BLaER1 treated with 17β-estradiol and CSF1 and Interleukin-3, amounts not matched to agents 10 nM and 100 nM (cell line): ENCODE measurements around the gene ARL3.

Source experiments
- H3K27ac ChIP-seq, 11 experiments: shearing (Covaris generic); formaldehyde crosslinking; 2 replicates each; pipeline ENCODE4 v1.8.1; 2022
- H3K27me3 ChIP-seq, 11 experiments: shearing (Covaris generic); formaldehyde crosslinking; 2 replicates each; pipeline ENCODE4 v1.8.1; 2022
- H3K36me3 ChIP-seq, 11 experiments: shearing (Covaris generic); formaldehyde crosslinking; 2 replicates each; pipeline ENCODE4 v1.8.1; 2022
- H3K4me1 ChIP-seq, 10 experiments: shearing (Covaris generic); formaldehyde crosslinking; 2 replicates each; pipeline ENCODE4 v1.8.1; 2022
- H3K4me2 ChIP-seq, 11 experiments: shearing (Covaris generic); formaldehyde crosslinking; 2 replicates each; pipeline ENCODE4 v1.8.1; 2022
- H3K4me3 ChIP-seq, 10 experiments: shearing (Covaris generic); formaldehyde crosslinking; 2 replicates each; pipeline ENCODE4 v1.8.1; 2022
- H3K9ac ChIP-seq, 11 experiments: shearing (Covaris generic); formaldehyde crosslinking; 2 replicates each; pipeline ENCODE4 v1.8.1; 2022
- H3K9me3 ChIP-seq, 11 experiments: shearing (Covaris generic); formaldehyde crosslinking; replicated peaks in 1 of 11; 2 replicates each; pipeline ENCODE4 v1.8.1; 2022
- H4K20me1 ChIP-seq, 11 experiments: shearing (Covaris generic); formaldehyde crosslinking; 2 replicates each; pipeline ENCODE4 v1.8.1; 2022
- Cebpa-rat ChIP-seq, 11 experiments: shearing (Covaris generic); IDR thresholded peaks; 2 replicates each; pipeline ENCODE4 v1.8.1; 2022

Gene ARL3

DNA sequence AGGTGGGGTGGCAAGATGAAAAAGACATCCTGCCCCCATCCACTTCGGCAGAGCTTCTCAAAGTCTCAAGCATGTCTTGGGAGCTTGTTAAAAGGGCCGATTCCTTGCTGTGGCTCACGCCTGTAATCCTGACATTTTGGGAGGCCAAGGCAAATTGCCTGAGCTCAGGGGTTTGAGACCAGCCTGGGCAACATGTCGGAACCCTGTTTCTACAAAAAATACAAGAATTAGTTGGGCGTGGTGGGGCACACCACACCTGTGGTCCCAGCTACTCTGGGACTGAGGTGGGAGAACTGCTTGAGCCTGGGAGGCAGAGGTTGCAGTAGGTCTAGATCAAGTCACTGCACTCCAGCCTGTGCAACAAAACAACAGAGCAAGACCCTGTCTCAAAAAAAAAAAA lies 55.4 kb downstream of the ARL3 start:
- Histone ChIP-seq H3K4me2 (peak overlapping the region; percentile 21 to 66 (median 50); a peak in 16 of 22 replicates), H3K36me3 (peaks cover 54 to 56% (median 56%) of the 10 kb centered on the region in 11 experiments), H4K20me1 (peaks cover 48 to 73% (median 71%) of the 10 kb centered on the region in 11 experiments), H3K4me3 (no peak overlapping the region), H3K27ac (peak overlapping the region in 2 of 11 experiments; percentile 13 to 87; a peak in 2 of 22 replicates), H3K4me1 (peaks cover 66 to 96% (median 78%) of the 10 kb centered on the region in 10 experiments), H3K9ac (peak overlapping the region in 2 of 11 experiments; percentile 13 to 45; a peak in 1 of 22 replicates), H3K9me3 (no peaks in the 10 kb centered on the region), H3K27me3 (no peaks in the 10 kb centered on the region)
- TF ChIP-seq Cebpa-rat (IDR thresholded peaks at IDR 0.05) = no peak

GRCh38 chr10:102657984-102658724 lies 56.0 kb downstream of the ARL3 start:
- no peak for TF ChIP-seq Cebpa-rat (IDR thresholded peaks at IDR 0.05)
- peak overlapping the region in 7 of 11 experiments; percentile 1 to 45 (median 13); a peak in 3 of 22 replicates for H3K9ac ChIP-seq
- no peak overlapping the region for H3K4me3 ChIP-seq
- H3K36me3 ChIP-seq = peaks cover 61 to 63% (median 62%) of the 10 kb centered on the region in 11 experiments
- H3K4me1 ChIP-seq = peaks cover 68 to 96% (median 83%) of the 10 kb centered on the region in 10 experiments
- peak overlapping the region in 6 of 11 experiments; percentile 0 to 87 (median 14); a peak in 5 of 22 replicates for H3K27ac ChIP-seq
- H3K9me3 ChIP-seq = no peaks in the 10 kb centered on the region
- H3K27me3 ChIP-seq = no peaks in the 10 kb centered on the region
- peaks cover 55 to 79% (median 77%) of the 10 kb centered on the region in 11 experiments for H4K20me1 ChIP-seq
- H3K4me2 ChIP-seq = peak overlapping the region; percentile 21 to 66 (median 50); a peak in 21 of 22 replicates

GRCh38 chr10:102657451-102657850 lies 56.7 kb downstream of the ARL3 start:
- Histone ChIP-seq H4K20me1 (peaks cover 62 to 87% (median 84%) of the 10 kb centered on the region in 11 experiments), H3K36me3 (peaks cover 68 to 70% (median 69%) of the 10 kb centered on the region in 11 experiments), H3K27ac (peak overlapping the region in 4 of 11 experiments; percentile 7 to 28 (median 14); a peak in 4 of 22 replicates)

GRCh38 chr10:102656791-102657371 lies 57.3 kb downstream of the ARL3 start:
- peaks cover 69 to 97% (median 83%) of the 10 kb centered on the region in 10 experiments for H3K4me1 ChIP-seq
- H3K27ac ChIP-seq = peak overlapping the region in 1 of 11 experiments; percentile 28; a peak in 1 of 22 replicates
- H3K9ac ChIP-seq = peak overlapping the region in 1 of 11 experiments; percentile 18; a peak in 2 of 22 replicates
- no peaks in the 10 kb centered on the region for H3K27me3 ChIP-seq
- peak overlapping the region in 10 of 11 experiments; percentile 21 to 66 (median 46); a peak in 16 of 22 replicates for H3K4me2 ChIP-seq
- H3K9me3 ChIP-seq = no peaks in the 10 kb centered on the region
- no peak overlapping the region for H3K4me3 ChIP-seq
- peaks cover 68 to 76% (median 75%) of the 10 kb centered on the region in 11 experiments for H3K36me3 ChIP-seq
- H4K20me1 ChIP-seq = peaks cover 67 to 92% (median 90%) of the 10 kb centered on the region in 11 experiments
- no peak for TF ChIP-seq Cebpa-rat (IDR thresholded peaks at IDR 0.05)

More at GRCh38 chr10:102657451-102657850, 56.7 kb downstream of the ARL3 start:
- peaks cover 69 to 97% (median 83%) of the 10 kb centered on the region in 10 experiments for H3K4me1 ChIP-seq
- no peaks in the 10 kb centered on the region for H3K27me3 ChIP-seq
- H3K9ac ChIP-seq = peak overlapping the region in 6 of 11 experiments; percentile 1 to 44 (median 24); a peak in 5 of 22 replicates
- no peak overlapping the region for H3K4me3 ChIP-seq
- no peaks in the 10 kb centered on the region for H3K9me3 ChIP-seq
- TF ChIP-seq Cebpa-rat (IDR thresholded peaks at IDR 0.05) = no peak
- H3K4me2 ChIP-seq = peak overlapping the region; percentile 21 to 66 (median 50); a peak in 21 of 22 replicates

DNA sequence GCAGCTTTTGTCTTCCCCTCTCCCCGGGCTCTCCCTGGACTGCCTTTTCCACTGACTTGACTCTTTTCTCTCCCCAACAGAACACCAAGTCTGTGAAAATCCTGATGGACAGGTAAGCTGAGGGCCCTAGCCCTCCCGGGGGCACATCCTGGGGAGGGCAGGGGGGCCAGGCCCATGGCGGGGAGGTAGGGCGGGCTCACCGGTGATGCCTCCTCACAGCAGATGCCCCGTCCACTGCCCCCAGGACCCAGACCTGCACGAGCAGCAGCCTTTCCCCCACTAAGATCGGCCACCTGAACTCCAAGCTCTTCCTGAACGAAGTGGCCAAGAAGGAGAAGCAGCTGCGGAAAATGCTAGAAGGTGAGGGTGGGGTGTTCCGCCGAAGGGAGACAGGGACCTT lies 58.2 kb downstream of the ARL3 start:
- no peak for TF ChIP-seq Cebpa-rat (IDR thresholded peaks at IDR 0.05)
- no peak overlapping the region for H3K4me3 ChIP-seq
- peaks cover 76 to 100% (median 97%) of the 10 kb centered on the region in 11 experiments for H4K20me1 ChIP-seq
- peaks cover 68 to 84% (median 83%) of the 10 kb centered on the region in 11 experiments for H3K36me3 ChIP-seq
- H3K27ac ChIP-seq = no peak overlapping the region
- H3K4me2 ChIP-seq = no peak overlapping the region; a peak in 1 of 22 replicates
- H3K4me1 ChIP-seq = peaks cover 69 to 97% (median 83%) of the 10 kb centered on the region in 10 experiments
- no peaks in the 10 kb centered on the region for H3K27me3 ChIP-seq
- H3K9ac ChIP-seq = no peak overlapping the region
- no peaks in the 10 kb centered on the region for H3K9me3 ChIP-seq

- Histone ChIP-seq H3K27ac (no peak overlapping the region), H3K9ac (no peak overlapping the region), H3K4me3 (no peak overlapping the region), H3K36me3 (peaks cover 68 to 94% (median 85%) of the 10 kb centered on the region in 11 experiments), H3K9me3 (no peaks in the 10 kb centered on the region), H3K4me2 (peak overlapping the region in 2 of 11 experiments; percentile 9 to 32; a peak in 2 of 22 replicates), H3K27me3 (no peaks in the 10 kb centered on the region), H3K4me1 (peaks cover 69 to 97% (median 83%) of the 10 kb centered on the region in 10 experiments), H4K20me1 (peaks cover 87 to 100% (median 97%) of the 10 kb centered on the region in 11 experiments)
- no peak for TF ChIP-seq Cebpa-rat (IDR thresholded peaks at IDR 0.05)
These were observed 59.2 kb downstream of the ARL3 start for GRCh38 chr10:102654969-102655368.

DNA sequence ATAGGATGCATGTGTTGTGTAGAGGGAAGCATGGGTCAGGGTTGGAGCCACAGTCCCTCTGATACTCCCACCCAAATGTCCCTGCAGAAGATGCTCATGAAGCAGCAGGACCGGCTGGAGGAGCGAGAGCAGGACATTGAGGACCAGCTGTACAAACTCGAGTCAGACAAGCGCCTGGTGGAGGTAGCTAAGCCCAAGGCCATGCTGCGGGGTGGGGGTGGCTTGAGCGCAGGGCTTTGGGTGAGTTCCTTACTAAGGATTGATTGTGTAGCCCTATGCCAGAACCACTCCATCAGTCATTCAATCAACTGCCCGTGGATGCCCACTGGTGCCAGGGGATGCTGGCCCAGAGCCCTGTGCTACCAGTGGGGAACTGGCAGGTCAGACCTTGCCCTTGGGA lies 59.6 kb downstream of the ARL3 start:
- Histone ChIP-seq H3K4me2 (peak overlapping the region in 2 of 11 experiments; percentile 9 to 32; a peak in 2 of 22 replicates), H4K20me1 (peaks cover 91 to 100% (median 98%) of the 10 kb centered on the region in 11 experiments), H3K27ac (no peak overlapping the region), H3K4me3 (no peak overlapping the region), H3K9ac (peak overlapping the region in 1 of 11 experiments; percentile 18; a peak in 1 of 22 replicates), H3K36me3 (peaks cover 68 to 94% (median 85%) of the 10 kb centered on the region in 11 experiments), H3K27me3 (no peaks in the 10 kb centered on the region), H3K4me1 (peaks cover 69 to 97% (median 83%) of the 10 kb centered on the region in 10 experiments), H3K9me3 (no peaks in the 10 kb centered on the region)
- no peak for TF ChIP-seq Cebpa-rat (IDR thresholded peaks at IDR 0.05)

- TF ChIP-seq Cebpa-rat (IDR thresholded peaks at IDR 0.05) = no peak
- no peak overlapping the region for H3K4me3 ChIP-seq
- H3K27me3 ChIP-seq = no peaks in the 10 kb centered on the region
- peaks cover 57 to 89% (median 79%) of the 10 kb centered on the region in 11 experiments for H3K36me3 ChIP-seq
- peaks cover 69 to 98% (median 83%) of the 10 kb centered on the region in 10 experiments for H3K4me1 ChIP-seq
- peak overlapping the region in 2 of 11 experiments; percentile 10 to 11; a peak in 2 of 22 replicates for H3K9ac ChIP-seq
- peak overlapping the region; percentile 22 to 100 (median 99); a peak in 17 of 22 replicates for H3K4me2 ChIP-seq
- H3K27ac ChIP-seq = no peak overlapping the region; a peak in 1 of 22 replicates
- no peaks in the 10 kb centered on the region for H3K9me3 ChIP-seq
- H4K20me1 ChIP-seq = peaks cover 96 to 100% (median 100%) of the 10 kb centered on the region in 11 experiments
These were observed 61.1 kb downstream of the ARL3 start for GRCh38 chr10:102653060-102653459.
